Astrocyte (in vitro differentiated cells and primary cell): ENCODE results near the gene APBB2. TPM values are rescaled to one million over a fixed set of nuclear protein-coding genes. Genes with fewer than 3 reads are reported as not detected.

Experiments
- DNase-seq: peaks from one replicate; pipeline ENCODE4 v3.0.0-alpha.2; 2010; ENCODE audit warnings: low read depth
- FAIRE-seq: peaks from 2 replicates; lab custom pipeline; 2011; peaks lifted over from hg19 to GRCh38; lab: Jason Lieb, UNC
- H2AFZ ChIP-seq: 2 replicates; pipeline ENCODE4 v1.6.0; 2012; ENCODE audit warnings: low read depth, low read length, inconsistent platforms
- H3K27ac ChIP-seq: 2 replicates; pipeline ENCODE4 v1.5.1; 2011; ENCODE audit warnings: low read depth, low read length, inconsistent platforms
- H3K27me3 ChIP-seq: 2 replicates; pipeline ENCODE4 v1.6.0; 2011; ENCODE audit warnings: low read length, inconsistent platforms; ENCODE audit not compliant: insufficient read depth
- H3K36me3 ChIP-seq: 2 replicates; pipeline ENCODE4 v1.5.1; 2011; ENCODE audit warnings: low read length, inconsistent platforms; ENCODE audit not compliant: insufficient read depth
- H3K4me1 ChIP-seq: 2 replicates; pipeline ENCODE4 v1.5.1; 2011; ENCODE audit warnings: low read length, inconsistent platforms; ENCODE audit not compliant: insufficient read depth
- H3K4me2 ChIP-seq: 2 replicates; pipeline ENCODE4 v1.6.0; 2012; ENCODE audit warnings: low read length, inconsistent platforms
- H3K4me3 ChIP-seq: 2 replicates; pipeline ENCODE4 v1.5.1; 2011; ENCODE audit warnings: low read depth, mild to moderate bottlenecking, low read length, inconsistent platforms; ENCODE audit not compliant: insufficient read depth
- H3K79me2 ChIP-seq: 2 replicates; pipeline ENCODE4 v1.6.0; 2012; ENCODE audit warnings: mild to moderate bottlenecking, low read length, inconsistent platforms; ENCODE audit not compliant: insufficient read depth
- H3K9ac ChIP-seq: 2 replicates; pipeline ENCODE4 v1.6.0; 2012; ENCODE audit warnings: mild to moderate bottlenecking, low read length, inconsistent platforms
- H3K9me3 ChIP-seq: 2 replicates; pipeline ENCODE4 v1.5.1; 2012; ENCODE audit warnings: low read depth, mild to moderate bottlenecking, low read length, inconsistent platforms; ENCODE audit not compliant: insufficient read depth
- H4K20me1 ChIP-seq: 2 replicates; pipeline ENCODE4 v1.6.0; 2012; ENCODE audit warnings: low read length, inconsistent platforms; ENCODE audit not compliant: insufficient read depth
- H3K27ac Mint-ChIP-seq: one replicate; pipeline ENCODE4 v1.8.0; 2021; ENCODE audit warnings: mild to moderate bottlenecking, mixed read lengths; ENCODE audit not compliant: unreplicated experiment
- H3K27me3 Mint-ChIP-seq: one replicate; pipeline ENCODE4 v1.8.0; 2021; ENCODE audit warnings: low read depth, mixed read lengths; ENCODE audit not compliant: unreplicated experiment
- H3K36me3 Mint-ChIP-seq: one replicate; pipeline ENCODE4 v1.8.0; 2021; ENCODE audit warnings: low read depth, mixed read lengths; ENCODE audit not compliant: unreplicated experiment
- H3K4me1 Mint-ChIP-seq: one replicate; pipeline ENCODE4 v1.8.0; 2021; ENCODE audit warnings: low read depth, mixed read lengths; ENCODE audit not compliant: unreplicated experiment
- H3K4me3 Mint-ChIP-seq: one replicate; pipeline ENCODE4 v1.8.0; 2021; ENCODE audit warnings: mild to moderate bottlenecking, moderate library complexity, mixed read lengths; ENCODE audit not compliant: unreplicated experiment
- H3K9me3 Mint-ChIP-seq: one replicate; pipeline ENCODE4 v1.8.0; 2021; ENCODE audit warnings: mild to moderate bottlenecking, mixed read lengths; ENCODE audit not compliant: unreplicated experiment
- EZH2 ChIP-seq: IDR thresholded peaks from 2 replicates; pipeline ENCODE4 v1.6.1; 2012; ENCODE audit warnings: mild to moderate bottlenecking, low read length, inconsistent platforms; ENCODE audit not compliant: insufficient read depth
- total RNA-seq: library from RNA; stranded (reverse); gene quantifications from 2 replicates; pipeline ENCODE4 v1.2.1, GENCODE V29; 2021
- TF ChIP-seq, protein P1 (sequence below): IDR thresholded peaks from 2 replicates; pipeline ENCODE4 v1.5.1; 2011; ENCODE audit warnings: low read depth, mild to moderate bottlenecking, inconsistent platforms, low read length, moderate library complexity; ENCODE audit not compliant: insufficient read depth

Gene APBB2
- total RNA-seq, 1 donor from 2014 or later, result 173 TPM

DNA sequence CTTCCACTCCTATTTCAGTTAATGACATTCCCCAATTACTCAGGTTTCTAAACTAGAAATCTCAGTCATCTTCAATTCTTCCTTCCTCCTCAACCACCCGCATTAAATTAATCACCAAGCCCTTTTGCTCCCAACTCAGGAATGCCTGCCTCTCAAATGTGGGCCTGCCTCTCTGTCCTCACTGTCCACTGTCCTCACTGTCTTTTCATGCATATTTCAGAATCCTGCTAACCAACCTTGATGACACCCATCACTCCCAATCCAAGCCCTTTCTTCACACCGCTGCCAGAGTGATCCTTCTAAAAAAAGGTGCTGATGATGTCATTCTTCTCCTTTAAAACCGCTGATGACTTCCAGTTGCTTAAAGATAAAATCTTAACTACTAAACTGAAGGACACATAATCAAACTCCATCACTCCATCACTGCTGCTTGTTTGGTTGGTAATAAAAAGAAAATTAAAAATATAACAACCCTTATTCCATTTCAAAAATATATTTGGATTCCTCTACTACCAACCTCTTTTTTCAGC, 5.1 kb upstream of the APBB2 start:
- peaks cover 21% of the 10 kb centered on the region for H3K4me1 Mint-ChIP-seq
- no peaks in the 10 kb centered on the region for H3K9me3 Mint-ChIP-seq
- no peak overlapping the region for H3K4me2 ChIP-seq
- TF ChIP-seq, protein P1, sequence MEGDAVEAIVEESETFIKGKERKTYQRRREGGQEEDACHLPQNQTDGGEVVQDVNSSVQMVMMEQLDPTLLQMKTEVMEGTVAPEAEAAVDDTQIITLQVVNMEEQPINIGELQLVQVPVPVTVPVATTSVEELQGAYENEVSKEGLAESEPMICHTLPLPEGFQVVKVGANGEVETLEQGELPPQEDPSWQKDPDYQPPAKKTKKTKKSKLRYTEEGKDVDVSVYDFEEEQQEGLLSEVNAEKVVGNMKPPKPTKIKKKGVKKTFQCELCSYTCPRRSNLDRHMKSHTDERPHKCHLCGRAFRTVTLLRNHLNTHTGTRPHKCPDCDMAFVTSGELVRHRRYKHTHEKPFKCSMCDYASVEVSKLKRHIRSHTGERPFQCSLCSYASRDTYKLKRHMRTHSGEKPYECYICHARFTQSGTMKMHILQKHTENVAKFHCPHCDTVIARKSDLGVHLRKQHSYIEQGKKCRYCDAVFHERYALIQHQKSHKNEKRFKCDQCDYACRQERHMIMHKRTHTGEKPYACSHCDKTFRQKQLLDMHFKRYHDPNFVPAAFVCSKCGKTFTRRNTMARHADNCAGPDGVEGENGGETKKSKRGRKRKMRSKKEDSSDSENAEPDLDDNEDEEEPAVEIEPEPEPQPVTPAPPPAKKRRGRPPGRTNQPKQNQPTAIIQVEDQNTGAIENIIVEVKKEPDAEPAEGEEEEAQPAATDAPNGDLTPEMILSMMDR, result no peak
- TF ChIP-seq EZH2, result no peak
- H3K27ac Mint-ChIP-seq, result peak overlapping the region; percentile 27
- no peak overlapping the region for H2AFZ ChIP-seq
- no peaks in the 10 kb centered on the region for H3K27me3 ChIP-seq
- H3K9ac ChIP-seq, result no peak overlapping the region
- no peaks in the 10 kb centered on the region for H3K36me3 ChIP-seq
- no peaks in the 10 kb centered on the region for H3K79me2 ChIP-seq
- DNase-seq (no peak), FAIRE-seq (no peak)
- H3K27me3 Mint-ChIP-seq, result no peaks in the 10 kb centered on the region
- H3K4me3 ChIP-seq, result no peak overlapping the region
- H3K27ac ChIP-seq, result no peak overlapping the region
- no peak overlapping the region for H3K4me3 Mint-ChIP-seq
- no peaks in the 10 kb centered on the region for H3K36me3 Mint-ChIP-seq
- H3K9me3 ChIP-seq, result no peaks in the 10 kb centered on the region
- H4K20me1 ChIP-seq, result no peaks in the 10 kb centered on the region
- peaks cover 8% of the 10 kb centered on the region for H3K4me1 ChIP-seq

DNA sequence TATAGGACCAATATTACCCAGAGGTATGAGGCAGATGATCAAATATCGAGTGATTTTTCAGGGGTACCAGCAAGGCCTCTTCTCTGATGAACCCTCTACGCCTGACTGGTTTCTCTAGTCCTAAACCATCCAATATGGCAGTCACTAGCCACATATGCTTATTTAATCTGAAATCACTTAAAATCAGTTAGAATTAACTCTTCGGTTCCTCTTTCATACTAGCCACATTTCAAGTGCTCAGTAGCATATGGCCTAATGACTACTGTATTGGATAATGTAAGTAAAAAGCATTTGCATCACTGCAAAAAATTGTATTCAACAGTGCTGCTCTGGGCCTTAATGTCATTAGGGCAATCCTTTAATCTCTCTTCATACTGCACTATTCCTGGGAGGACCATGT, 4.4 kb upstream of the APBB2 start:
- H2AFZ ChIP-seq, result no peak overlapping the region
- H3K4me1 ChIP-seq, result peaks cover 8% of the 10 kb centered on the region
- TF ChIP-seq EZH2, result no peak
- TF ChIP-seq, protein P1, result no peak
- peaks cover 21% of the 10 kb centered on the region for H3K4me1 Mint-ChIP-seq
- H3K4me3 ChIP-seq, result no peak overlapping the region
- peaks cover 6% of the 10 kb centered on the region for H3K79me2 ChIP-seq
- H3K9ac ChIP-seq, result no peak overlapping the region
- DNase-seq (no peak), FAIRE-seq (no peak)
- H3K27ac Mint-ChIP-seq, result no peak overlapping the region
- H3K4me3 Mint-ChIP-seq, result no peak overlapping the region
- no peaks in the 10 kb centered on the region for H3K27me3 ChIP-seq
- H3K9me3 ChIP-seq, result no peaks in the 10 kb centered on the region
- no peaks in the 10 kb centered on the region for H3K36me3 ChIP-seq
- H3K9me3 Mint-ChIP-seq, result no peaks in the 10 kb centered on the region
- no peaks in the 10 kb centered on the region for H4K20me1 ChIP-seq
- H3K27me3 Mint-ChIP-seq, result no peaks in the 10 kb centered on the region
- no peak overlapping the region for H3K27ac ChIP-seq
- no peak overlapping the region for H3K4me2 ChIP-seq
- H3K36me3 Mint-ChIP-seq, result no peaks in the 10 kb centered on the region

DNA sequence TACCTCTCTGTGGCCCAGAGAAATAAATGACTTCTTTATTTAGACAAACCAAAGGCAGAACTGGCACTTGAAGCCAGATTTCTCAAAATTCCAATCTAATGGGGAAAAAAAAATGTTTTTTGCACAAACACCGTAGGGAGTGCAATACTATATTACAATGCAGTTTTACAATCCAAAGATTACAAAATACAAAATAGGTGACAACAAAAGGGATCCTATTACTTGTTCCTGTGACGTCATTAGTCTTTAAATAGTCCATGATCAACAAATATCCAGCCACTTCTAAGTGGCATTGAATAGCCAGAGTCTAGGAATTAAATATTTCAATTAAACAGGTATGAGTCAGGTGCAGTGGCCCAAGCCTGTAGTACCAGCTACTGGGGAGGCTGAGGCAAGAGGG, 3.0 kb upstream of the APBB2 start:
- Mint-ChIP-seq H3K27ac (peak overlapping the region; percentile 89), H3K27me3 (no peaks in the 10 kb centered on the region), H3K4me1 (peaks cover 21% of the 10 kb centered on the region), H3K36me3 (no peaks in the 10 kb centered on the region), H3K4me3 (peak overlapping the region; percentile 77), H3K9me3 (no peaks in the 10 kb centered on the region)
- FAIRE-seq (no peak), DNase-seq (no peak)
- Histone ChIP-seq H3K4me1 (peaks cover 8% of the 10 kb centered on the region), H3K4me2 (peak overlapping the region; percentile 88), H3K27ac (no peak overlapping the region), H3K36me3 (no peaks in the 10 kb centered on the region), H3K9ac (peak overlapping the region; percentile 86), H3K4me3 (no peak overlapping the region), H3K27me3 (no peaks in the 10 kb centered on the region), H4K20me1 (peaks cover 9% of the 10 kb centered on the region), H3K79me2 (peaks cover 19% of the 10 kb centered on the region), H3K9me3 (no peaks in the 10 kb centered on the region), H2AFZ (no peak overlapping the region)
- TF ChIP-seq EZH2, result no peak
- TF ChIP-seq, protein P1, result no peak
